Sciatic nerve (tissue), 2 donors: ENCODE results near the gene PDLIM4. TPM values are rescaled to one million over a fixed set of nuclear protein-coding genes. Genes with fewer than 3 reads are reported as not detected.

ENCODE experiments used
- ATAC-seq: fragments of 200-7000 bp; cut with Tn5 transposase; one replicate; pipeline ENCODE4 v1.9.1; 2020; ENCODE audit warnings: mild to moderate bottlenecking, moderate library complexity
- DNase-seq: peaks from one replicate; pipeline ENCODE4 v3.0.0-alpha.2; 2020; ENCODE audit warnings: low spot score
- intact Hi-C: fragments of 100-400 bp; cut with DNase I; formaldehyde crosslinking; loops from one replicate; pipeline ENCODE4 v1.14.2; 2022
- total RNA-seq: library from RNA; stranded (reverse); fragmentation: NEBNext Ultra II Directional; extraction: Animal tissue kit (Norgen Biotek cat#: 25700); gene quantifications from one replicate; pipeline ENCODE4 v1.2.1, GENCODE V29; 2021
- donor health status: DM: no; HTN: no; CAD: no.
- donor health status: DM: no; HTN: no; CAD: no.

The PDLIM4 gene
- total RNA-seq, 1 donor from 2014 or later = 50.2 TPM

DNA sequence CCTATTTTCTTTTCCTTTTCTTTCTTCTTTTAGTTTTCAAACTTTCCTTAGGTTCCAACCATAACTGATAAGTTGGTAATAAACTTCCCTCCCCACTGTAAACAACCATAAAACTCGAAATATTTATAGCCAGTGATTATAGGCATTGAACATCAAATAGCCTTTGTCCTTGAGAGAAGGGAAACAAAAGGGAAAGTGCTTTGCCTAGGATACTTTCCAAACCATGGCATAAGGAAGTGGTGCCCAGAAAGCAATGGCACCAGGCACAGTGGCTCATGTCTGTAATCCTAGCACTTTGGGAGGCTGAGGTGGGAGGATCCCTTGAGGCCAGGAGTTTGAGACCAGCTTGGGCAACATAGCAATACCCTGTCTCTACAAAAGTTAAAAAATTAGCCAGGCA, 11.9 kb upstream of the PDLIM4 start:
- ATAC-seq (no peak), DNase-seq (no peak)
- intact Hi-C loops = no loop called here

GRCh38 chr5:132246806-132247205, 10.7 kb upstream of the PDLIM4 start:
- intact Hi-C loops = no loop called here
- ATAC-seq (no peak), DNase-seq (no peak)

DNA sequence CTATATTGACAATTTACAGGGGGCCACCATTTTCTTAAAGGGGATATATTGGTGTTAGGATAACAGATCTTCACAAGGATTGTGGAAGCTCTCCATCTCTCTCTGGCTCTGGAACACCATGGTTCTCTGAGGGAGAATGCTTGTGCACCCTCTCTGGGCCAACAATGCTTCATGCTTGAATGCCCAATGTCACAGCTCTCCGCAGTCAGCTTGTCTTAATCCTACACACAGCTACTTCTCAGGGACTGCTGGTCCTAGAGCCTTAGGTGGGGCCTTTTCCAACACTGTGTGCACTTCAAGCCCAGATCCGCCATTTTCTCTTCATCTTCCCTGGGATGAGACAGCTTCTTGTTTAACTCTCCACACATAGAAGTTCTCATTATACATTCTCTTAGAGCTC, 6.9 kb upstream of the PDLIM4 start:
- intact Hi-C loops = no loop called here
- ATAC-seq = no peak
- peak; percentile 13 for DNase-seq

DNA sequence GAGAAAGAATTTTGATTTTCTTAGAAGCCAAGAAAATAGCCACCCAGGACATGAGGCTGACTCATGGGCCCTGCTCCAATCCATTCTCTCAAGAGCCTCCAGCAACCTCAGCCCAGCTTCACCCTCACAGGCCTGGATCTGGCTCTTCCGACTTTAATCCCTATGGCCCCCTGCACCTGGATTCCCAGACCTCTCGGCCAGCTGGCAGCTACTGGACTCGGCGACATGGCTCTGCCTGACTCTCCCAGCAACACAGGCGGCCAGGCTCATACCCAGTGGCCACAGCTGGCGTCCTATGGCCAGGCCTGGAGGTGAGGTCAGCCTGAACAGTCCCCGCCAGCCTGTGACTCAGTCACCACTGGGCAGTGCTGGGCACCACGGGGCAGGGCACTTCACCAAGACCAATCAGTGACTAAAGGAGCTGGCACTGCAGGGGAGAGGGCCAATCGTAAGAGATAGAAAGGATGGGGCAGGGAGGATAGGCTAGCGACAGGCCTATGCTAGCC, 6.2 kb upstream of the PDLIM4 start:
- ATAC-seq (no peak), DNase-seq (peak; percentile 50)
- intact Hi-C loops = no loop called here

DNA sequence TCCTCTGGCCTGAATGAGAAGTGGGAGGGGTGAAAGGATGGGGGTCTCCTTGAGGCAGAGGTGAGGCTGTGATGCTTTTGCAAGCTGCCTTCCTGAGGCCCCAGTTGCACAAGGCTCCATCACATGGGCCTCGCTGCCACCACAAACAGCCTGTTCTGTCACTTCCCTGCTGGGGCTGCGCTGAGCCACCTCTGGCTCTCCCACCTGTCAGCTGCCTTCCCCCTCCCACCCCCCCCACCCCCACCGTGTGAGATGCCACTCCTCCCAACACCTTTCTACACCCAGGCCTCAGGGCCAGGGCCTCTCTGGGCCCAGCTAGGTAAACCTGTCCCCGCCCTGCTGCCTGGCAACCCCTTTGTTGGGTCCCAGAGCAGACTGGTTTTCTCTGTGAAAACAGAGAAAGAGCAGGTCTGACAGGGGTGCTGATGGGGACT, 4.5 kb upstream of the PDLIM4 start:
- intact Hi-C loops = no loop called here
- DNase-seq (peak; percentile 49), ATAC-seq (no peak)

- DNase-seq = peak; percentile 57
- intact Hi-C loops = no loop called here
These were observed 3.8 kb upstream of the PDLIM4 start for GRCh38 chr5:132253452-132254320.

DNA sequence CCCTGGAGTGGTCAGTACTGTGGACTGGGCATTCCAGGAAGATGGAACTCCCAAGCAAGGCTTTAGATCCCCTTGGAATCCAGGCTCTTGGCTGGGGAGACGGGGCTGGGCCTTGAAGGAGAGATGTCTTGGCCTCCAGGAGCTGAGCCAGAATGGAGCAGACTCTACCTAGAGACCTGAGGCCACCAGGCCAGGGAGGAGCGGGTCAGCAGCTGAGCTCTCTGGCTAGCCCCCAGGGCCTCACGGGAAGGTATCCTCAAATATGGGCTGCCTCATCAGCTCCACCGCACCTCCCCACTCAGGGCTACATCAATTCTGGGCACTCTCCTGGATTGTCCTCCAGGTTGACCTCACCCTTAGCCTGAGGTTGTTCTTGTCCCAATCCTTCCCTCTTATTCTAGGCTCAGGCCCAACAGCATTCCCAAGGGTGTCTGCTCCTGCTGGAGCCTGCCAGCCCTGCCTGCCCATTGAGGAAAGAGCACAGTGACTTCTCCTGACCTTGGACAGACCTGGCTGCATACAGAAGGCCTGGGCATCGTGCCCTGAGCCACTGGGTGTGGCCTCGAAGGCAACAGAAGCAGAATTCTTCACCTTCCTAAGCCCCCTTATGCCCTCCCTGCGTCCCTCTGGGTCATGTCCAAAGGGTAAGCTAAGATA, 3.0 kb upstream of the PDLIM4 start:
- DNase-seq (peak; percentile 62), ATAC-seq (peak; percentile 1)
- intact Hi-C loops = no loop called here

More at GRCh38 chr5:132253452-132254320, 3.8 kb upstream of the PDLIM4 start:
- ATAC-seq = no peak

DNA sequence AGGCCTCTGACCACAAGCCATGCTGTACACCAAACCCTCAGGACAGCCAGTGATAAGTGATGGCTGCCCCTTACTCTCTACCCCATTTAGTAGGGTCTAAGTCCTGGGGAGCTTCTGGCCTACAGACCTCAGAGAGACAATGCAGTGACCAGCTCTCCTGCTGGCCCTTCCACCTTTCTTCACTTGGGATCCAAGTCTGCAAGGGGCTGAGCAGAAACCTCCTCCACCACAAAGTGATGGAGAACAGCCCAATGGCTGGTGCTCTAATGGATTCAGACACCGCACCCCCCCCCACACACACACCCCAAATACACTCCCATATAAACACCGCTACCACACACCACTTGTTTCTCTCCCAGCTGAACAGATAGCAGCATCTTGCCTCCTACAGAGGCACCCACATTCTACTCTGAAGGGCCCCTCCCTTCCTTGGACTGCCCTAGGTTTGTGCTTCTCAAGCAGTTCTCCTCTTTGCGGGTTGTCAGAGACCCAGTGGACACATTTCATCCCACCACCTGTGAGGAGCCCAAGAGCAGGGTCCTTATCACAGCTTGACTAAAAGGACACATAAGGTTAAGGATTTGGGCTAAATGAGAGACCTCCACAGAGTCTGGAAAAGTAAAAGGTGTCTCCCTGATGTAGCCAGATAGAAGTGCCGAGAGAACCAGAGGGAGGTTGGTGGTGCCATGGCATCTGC, 1.3 kb upstream of the PDLIM4 start:
- no peak for ATAC-seq
- intact Hi-C loops = no loop called here
- DNase-seq = peak; percentile 37

GRCh38 chr5:132256783-132257130, 739 bp upstream of the PDLIM4 start:
- intact Hi-C loops = no loop called here
- DNase-seq = peak; percentile 58

DNA sequence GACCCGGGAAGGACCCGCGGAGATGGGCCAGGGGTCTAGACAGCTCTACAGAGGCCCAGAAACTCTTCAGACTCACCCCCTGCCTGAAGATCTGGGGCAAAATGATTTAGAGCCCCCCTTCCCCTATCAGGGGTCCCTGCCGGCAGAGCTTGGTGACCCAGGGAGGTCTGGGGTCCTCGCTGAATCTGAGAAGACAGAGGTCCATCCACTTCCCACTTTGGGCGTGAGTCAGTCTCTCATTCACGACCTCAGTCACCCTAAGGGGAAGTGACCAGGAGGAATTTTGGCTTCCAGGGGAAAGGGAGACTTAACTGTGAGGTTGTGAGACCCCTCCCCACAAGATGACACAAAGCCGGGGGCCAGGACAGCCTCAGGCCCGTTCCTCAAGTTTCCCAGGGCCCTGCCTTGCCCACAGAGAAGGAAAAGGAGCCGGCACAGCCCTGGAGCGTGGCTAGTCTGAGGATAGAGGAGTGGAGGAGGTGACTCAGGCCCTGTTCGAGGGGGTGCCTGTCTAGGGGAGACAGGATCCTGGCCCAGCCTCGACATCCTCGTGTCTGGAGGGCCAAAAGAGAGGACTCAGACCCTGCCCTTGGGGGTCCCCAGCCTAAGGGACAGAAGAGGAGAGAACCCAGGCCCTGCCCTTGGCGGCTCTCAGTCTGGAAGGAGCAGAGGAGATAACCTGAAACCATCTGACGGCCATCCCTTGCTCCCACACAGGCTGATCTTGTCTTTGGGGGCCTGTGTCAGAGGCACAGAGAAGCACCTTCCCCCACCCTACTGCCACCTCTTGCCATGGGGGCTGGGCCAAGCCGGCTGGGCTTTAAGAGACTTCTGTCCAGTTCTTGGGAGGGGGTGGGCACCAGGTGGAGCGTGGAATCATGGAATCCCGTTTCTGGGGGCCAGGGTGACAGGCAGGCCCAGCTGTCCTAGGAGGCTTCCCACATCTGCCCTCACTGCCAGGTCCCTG, 889 bp downstream of the PDLIM4 start:
- intact Hi-C loops = no loop called here
- peak; percentile 68 for DNase-seq

More at GRCh38 chr5:132256783-132257130, 739 bp upstream of the PDLIM4 start:
- ATAC-seq = no peak

DNA sequence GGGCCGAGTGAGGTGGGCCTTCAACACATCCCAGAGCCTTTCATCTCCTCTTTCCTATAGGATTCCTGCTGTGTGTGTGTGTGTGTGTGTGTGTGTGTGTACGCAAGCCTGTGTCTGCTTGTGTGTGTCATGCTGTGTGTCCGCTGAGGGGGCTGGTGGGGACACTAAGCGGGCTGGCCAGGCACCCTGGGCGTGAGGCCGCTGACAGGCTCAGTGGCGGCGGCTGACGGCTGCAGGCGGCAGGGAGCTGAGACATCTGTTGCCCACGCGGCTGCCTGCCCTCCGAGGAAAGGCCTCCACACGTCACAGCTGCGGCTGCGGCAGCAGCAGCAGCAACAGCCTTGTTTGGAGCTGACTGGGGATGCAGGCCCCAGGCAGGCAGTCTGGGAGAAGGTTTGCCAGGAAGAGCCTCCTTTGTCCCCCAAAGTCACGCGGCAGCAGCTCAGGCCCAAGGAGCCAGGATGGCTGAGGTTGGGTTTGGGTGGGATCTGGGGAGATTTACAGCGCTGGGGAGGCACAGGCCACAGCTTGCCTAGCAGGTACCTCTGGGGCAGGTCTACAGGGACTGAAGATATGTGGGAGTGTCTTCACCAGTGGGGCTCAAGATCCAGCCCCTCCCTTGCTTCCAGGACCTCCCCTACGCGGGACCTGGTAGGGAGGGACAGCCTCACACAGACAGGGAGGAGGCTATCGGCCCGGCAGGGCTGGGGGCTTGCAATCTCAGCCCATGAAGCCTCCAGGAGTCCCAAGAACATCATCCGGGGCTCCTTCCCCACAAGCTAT, 1.8 kb downstream of the PDLIM4 start:
- peak; percentile 87 for ATAC-seq
- intact Hi-C loops = no loop called here
- peak; percentile 83 for DNase-seq

More for the DNA sequence above, 889 bp downstream of the PDLIM4 start:
- peak; percentile 55 for ATAC-seq

DNA sequence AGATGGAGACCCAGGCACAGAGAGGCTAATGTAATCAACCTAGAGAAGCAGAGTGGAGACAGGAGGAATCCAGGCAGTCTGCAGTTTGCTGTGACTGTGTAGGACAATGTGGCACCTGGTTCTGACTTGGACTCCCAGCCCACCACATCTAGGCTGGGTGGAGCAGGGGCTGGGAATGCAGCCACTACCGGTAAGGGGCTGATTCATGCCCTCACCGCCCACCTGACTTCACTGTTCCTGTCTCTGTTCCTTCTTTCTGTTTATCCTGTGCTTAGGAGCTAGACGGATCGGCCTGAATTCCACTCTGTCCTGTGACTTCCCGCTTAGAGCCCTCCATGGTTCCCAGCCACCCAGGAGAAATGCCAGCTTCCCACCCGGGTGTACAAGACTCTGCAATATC, 2.6 kb downstream of the PDLIM4 start:
- intact Hi-C loops = no loop called here
- DNase-seq (peak; percentile 60), ATAC-seq (peak; percentile 4)

- DNase-seq (peak; percentile 91), ATAC-seq (peak; percentile 14)
- intact Hi-C loops = no loop called here
These were observed 3.4 kb downstream of the PDLIM4 start for GRCh38 chr5:132260714-132261551.

DNA sequence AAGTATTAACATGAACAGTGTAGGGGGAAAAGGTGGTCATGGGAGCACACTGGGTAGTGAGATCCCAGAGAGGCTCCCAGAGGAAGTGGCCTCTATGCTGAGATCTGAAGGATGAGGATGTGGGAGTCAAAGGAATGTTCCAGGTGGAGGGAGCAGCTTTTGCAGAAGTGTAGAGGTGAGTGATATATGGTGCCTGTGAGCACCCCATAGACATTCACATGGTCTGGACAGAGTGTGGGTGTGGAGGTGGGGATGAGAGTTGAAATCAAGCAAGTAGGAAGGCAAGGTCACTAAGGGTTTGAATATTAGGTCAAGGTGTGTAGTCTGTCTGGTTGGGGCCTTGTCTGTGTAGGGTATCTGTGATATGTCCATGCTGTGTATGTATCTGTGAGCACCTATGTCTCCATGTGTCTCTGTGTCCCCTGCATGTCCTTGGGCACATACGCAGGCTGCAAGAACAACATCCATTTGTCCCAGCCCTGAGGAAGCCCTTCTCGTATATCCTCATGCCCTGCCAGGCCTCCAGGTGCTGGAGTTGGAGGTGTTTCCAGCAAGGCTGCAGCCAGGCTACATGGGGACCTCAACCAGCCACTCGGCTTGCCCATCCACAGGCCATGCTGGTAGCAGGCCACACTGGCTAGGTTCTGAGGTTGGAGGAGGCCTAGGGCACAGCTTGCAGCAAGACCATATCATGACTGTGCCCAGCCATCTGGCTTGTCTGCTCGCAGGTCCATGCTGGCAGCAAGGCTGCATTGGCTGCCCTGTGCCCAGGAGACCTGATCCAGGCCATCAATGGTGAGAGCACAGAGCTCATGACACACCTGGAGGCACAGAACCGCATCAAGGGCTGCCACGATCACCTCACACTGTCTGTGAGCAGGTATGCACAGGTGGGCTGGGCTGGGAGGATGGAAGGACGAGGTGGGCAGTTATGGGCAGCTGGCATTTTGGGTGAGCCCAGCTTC, 4.7 kb downstream of the PDLIM4 start:
- intact Hi-C loops = no loop called here
- no peak for ATAC-seq
- peak; percentile 50 for DNase-seq

DNA sequence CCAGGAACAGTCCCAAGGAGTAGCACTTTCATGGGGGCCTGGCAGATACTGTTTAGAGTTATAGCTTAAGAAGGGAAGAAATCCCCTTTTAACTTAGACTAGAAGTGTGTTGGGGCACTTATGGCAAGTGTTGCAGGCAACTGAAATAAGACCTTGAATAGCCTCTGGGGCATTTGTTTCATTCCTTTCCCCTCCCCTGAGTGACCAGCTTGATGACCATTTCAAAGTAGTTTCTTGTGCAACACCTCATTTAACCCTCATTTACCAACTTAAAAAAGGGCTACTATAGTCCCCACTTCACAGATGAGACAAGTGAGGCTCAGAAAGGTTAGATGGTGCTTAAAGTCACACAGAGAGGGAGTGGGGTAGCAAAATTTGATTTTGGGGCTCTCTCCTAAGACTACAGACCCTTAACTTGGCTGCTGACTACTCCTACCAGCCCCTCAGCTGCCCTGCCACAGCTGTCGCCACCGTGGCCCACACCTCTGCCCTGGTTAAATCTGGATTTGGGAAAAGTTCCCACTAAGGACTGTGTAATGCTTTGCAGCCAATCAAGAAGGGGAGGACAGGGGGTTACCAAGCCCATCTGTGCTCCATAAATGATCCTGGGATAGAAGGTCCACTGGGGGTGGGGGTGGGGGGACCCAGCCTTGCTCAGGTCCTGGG, 5.5 kb downstream of the PDLIM4 start:
- peak; percentile 30 for DNase-seq
- intact Hi-C loops = no loop called here

More for the DNA sequence above, 5.5 kb downstream of the PDLIM4 start:
- ATAC-seq = no peak
